IPS-11a (cell line): Measurements from ENCODE around the gene P2RX6.
"Not testable (repeated sequence)": the region's sequence is repeated elsewhere in the genome, so short reads cannot be mapped to it uniquely, and the experiment has no call there.

Experiments
- H3K4me3 ChIP-seq: one replicate; pipeline ENCODE4 v1.5.1; 2013; ENCODE audit warnings: low read depth, low read length, control low read depth

P2RX6 gene

GRCh38 chr22:21030621-21031544, 15.9 kb downstream of the P2RX6 start:
- H3K4me3 ChIP-seq: no peak overlapping the region

GRCh38 chr22:21031545-21032036, 16.6 kb downstream of the P2RX6 start:
- no peak overlapping the region for H3K4me3 ChIP-seq

GRCh38 chr22:21032037-21032867, 17.3 kb downstream of the P2RX6 start, which contains the start of gene SLC7A4:
Gene SLC7A4, minus strand, starts transcription at chr22:21032561. Its CDS starts 749 bp downstream, at chr22:21031812.
- H3K4me3 ChIP-seq: peak within 1 kb of the TSS; percentile 38

GRCh38 chr22:21032868-21033688, 18.1 kb downstream of the P2RX6 start:
- H3K4me3 ChIP-seq: peak overlapping the region; percentile 38

- no peak overlapping the region for H3K4me3 ChIP-seq
These were observed 18.9 kb downstream of the P2RX6 start for GRCh38 chr22:21033895-21034294.

- no peak overlapping the region for H3K4me3 ChIP-seq
These were observed 20.0 kb downstream of the P2RX6 start for GRCh38 chr22:21034989-21035388.

- no peak overlapping the region for H3K4me3 ChIP-seq
These were observed 23.4 kb downstream of the P2RX6 start for GRCh38 chr22:21038405-21038804.

GRCh38 chr22:21039158-21039557, 24.2 kb downstream of the P2RX6 start:
- not testable (repeated sequence) for H3K4me3 ChIP-seq

- no peak overlapping the region for H3K4me3 ChIP-seq
These were observed 27.0 kb downstream of the P2RX6 start for GRCh38 chr22:21041937-21042336.

- no peak overlapping the region for H3K4me3 ChIP-seq
These were observed 28.3 kb downstream of the P2RX6 start for GRCh38 chr22:21042978-21043859.

GRCh38 chr22:21043860-21044535, 29.0 kb downstream of the P2RX6 start:
- H3K4me3 ChIP-seq: no peak overlapping the region

GRCh38 chr22:21044931-21045584, 30.1 kb downstream of the P2RX6 start:
- H3K4me3 ChIP-seq: peak overlapping the region; percentile 17

GRCh38 chr22:21045585-21046294, 30.8 kb downstream of the P2RX6 start, which contains the start of gene LRRC74B:
Gene LRRC74B, plus strand, starts transcription at chr22:21045946. Its CDS starts 41 bp downstream, at chr22:21045987.
- peak within 1 kb of the TSS; percentile 73 for H3K4me3 ChIP-seq

GRCh38 chr22:21047035-21047661, 32.2 kb downstream of the P2RX6 start:
- H3K4me3 ChIP-seq: no peak overlapping the region

- H3K4me3 ChIP-seq: no peak overlapping the region
These were observed 32.8 kb downstream of the P2RX6 start for GRCh38 chr22:21047730-21048129.

- not testable (repeated sequence) for H3K4me3 ChIP-seq
These were observed 33.5 kb downstream of the P2RX6 start for GRCh38 chr22:21048448-21048847.

GRCh38 chr22:21048965-21049364, 34.0 kb downstream of the P2RX6 start:
- H3K4me3 ChIP-seq: not testable (repeated sequence)
